OCI-LY1 (cell line): ENCODE results near the gene ZKSCAN8.

Experiments used
- EZH2 ChIP-seq: fragments of 200-600 bp; sonication (generic), shearing (Covaris generic); IDR thresholded peaks from 2 replicates; pipeline ENCODE4 v1.8.0; 2017; ENCODE audit warnings: borderline replicate concordance, mixed run types, mild to moderate bottlenecking, antibody characterized with exemption, low read length, moderate library complexity, mixed read lengths
- TF ChIP-seq, protein P1 (sequence below): fragments of 200-600 bp; sonication (generic), shearing (Covaris generic); IDR thresholded peaks from 2 replicates; pipeline ENCODE4 v1.5.1; 2017; ENCODE audit warnings: mild to moderate bottlenecking, antibody characterized with exemption, low read length, moderate library complexity, mixed read lengths

DNA sequence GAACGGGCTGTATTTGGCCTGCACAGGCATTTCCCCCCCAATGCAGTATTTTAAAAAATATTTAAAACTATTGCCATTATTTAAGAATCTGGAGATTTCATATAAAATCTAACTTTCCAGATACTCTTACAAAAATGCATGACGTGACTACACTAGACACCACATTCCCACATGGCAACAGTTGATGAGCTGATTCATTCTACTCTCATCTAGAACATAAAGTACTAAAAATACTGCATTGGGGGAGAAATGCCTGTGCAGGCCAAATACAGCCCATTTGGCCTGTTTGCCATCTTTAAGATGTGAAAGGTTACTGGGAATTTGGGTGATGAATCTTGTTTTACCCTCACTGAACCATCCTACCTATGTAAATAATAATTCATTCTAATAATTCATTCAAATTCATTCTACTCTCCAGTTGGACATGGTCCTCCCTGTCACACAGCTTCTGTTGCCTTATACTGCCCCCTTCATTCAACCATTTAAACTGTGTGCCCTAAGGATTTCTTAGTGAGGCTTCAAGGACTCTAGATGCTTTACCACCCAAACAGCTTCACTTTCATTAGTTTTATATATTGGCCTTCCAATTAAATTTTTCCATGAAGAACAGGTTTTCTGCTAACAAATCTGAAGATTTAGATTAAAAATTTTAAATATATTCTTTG lies 24.2 kb upstream of the ZKSCAN8 start:
- TF ChIP-seq, protein P1, sequence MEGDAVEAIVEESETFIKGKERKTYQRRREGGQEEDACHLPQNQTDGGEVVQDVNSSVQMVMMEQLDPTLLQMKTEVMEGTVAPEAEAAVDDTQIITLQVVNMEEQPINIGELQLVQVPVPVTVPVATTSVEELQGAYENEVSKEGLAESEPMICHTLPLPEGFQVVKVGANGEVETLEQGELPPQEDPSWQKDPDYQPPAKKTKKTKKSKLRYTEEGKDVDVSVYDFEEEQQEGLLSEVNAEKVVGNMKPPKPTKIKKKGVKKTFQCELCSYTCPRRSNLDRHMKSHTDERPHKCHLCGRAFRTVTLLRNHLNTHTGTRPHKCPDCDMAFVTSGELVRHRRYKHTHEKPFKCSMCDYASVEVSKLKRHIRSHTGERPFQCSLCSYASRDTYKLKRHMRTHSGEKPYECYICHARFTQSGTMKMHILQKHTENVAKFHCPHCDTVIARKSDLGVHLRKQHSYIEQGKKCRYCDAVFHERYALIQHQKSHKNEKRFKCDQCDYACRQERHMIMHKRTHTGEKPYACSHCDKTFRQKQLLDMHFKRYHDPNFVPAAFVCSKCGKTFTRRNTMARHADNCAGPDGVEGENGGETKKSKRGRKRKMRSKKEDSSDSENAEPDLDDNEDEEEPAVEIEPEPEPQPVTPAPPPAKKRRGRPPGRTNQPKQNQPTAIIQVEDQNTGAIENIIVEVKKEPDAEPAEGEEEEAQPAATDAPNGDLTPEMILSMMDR = no peak
- TF ChIP-seq EZH2 = no peak
